SHP77 treated with DMSO at 0.1 percent for 48 hours (cell line): Measurements from ENCODE around the gene ITIH6.
"Not testable (repeated sequence)": the region's sequence is repeated elsewhere in the genome, so short reads cannot be mapped to it uniquely, and the experiment has no call there.

Experiments used
- DNase-seq: peaks from one replicate; lab custom pipeline; 2025; lab: John Stamatoyannopoulos, UW

Gene ITIH6

GRCh38 chrX:54798137-54798536 is at the start of gene ITIH6:
ITIH6 (minus strand) TSS chrX:54798255; CDS start chrX:54798210, 45 bp downstream.
- DNase-seq, result no peak

- not testable (repeated sequence) for DNase-seq
Measured at GRCh38 chrX:54847700-54848099, 49.6 kb upstream of the ITIH6 start.

- DNase-seq, result no peak
Measured at GRCh38 chrX:54843050-54843449, 45.0 kb upstream of the ITIH6 start.

GRCh38 chrX:54842607-54843006 is 44.6 kb upstream of the ITIH6 start:
- DNase-seq, result no peak

GRCh38 chrX:54841184-54841874 is 43.3 kb upstream of the ITIH6 start:
- not testable (repeated sequence) for DNase-seq

GRCh38 chrX:54838583-54838982 is 40.5 kb upstream of the ITIH6 start:
- DNase-seq, result no peak

- no peak for DNase-seq
Measured at GRCh38 chrX:54826598-54826997, 28.5 kb upstream of the ITIH6 start.

- DNase-seq, result no peak
Measured at GRCh38 chrX:54825716-54826438, 27.8 kb upstream of the ITIH6 start.

GRCh38 chrX:54824722-54825121 is 26.7 kb upstream of the ITIH6 start:
- DNase-seq, result no peak

GRCh38 chrX:54824195-54824594 is 26.1 kb upstream of the ITIH6 start:
- DNase-seq, result no peak

GRCh38 chrX:54821310-54821709 is 23.3 kb upstream of the ITIH6 start:
- DNase-seq, result no peak

GRCh38 chrX:54820737-54821136 is 22.7 kb upstream of the ITIH6 start:
- no peak for DNase-seq

- no peak for DNase-seq
Measured at GRCh38 chrX:54819201-54819600, 21.1 kb upstream of the ITIH6 start.

GRCh38 chrX:54818221-54818620 is 20.2 kb upstream of the ITIH6 start:
- DNase-seq, result no peak

GRCh38 chrX:54817220-54817820 is 19.3 kb upstream of the ITIH6 start:
- DNase-seq, result no peak

GRCh38 chrX:54812306-54812705 is 14.3 kb upstream of the ITIH6 start:
- DNase-seq, result no peak

- DNase-seq, result no peak
Measured at GRCh38 chrX:54811301-54811885, 13.3 kb upstream of the ITIH6 start.

- no peak for DNase-seq
Measured at GRCh38 chrX:54810532-54810931, 12.5 kb upstream of the ITIH6 start.

GRCh38 chrX:54808605-54809483 is 10.8 kb upstream of the ITIH6 start:
- DNase-seq, result peak; percentile 100

GRCh38 chrX:54808109-54808604 is 10.1 kb upstream of the ITIH6 start:
- peak; percentile 96 for DNase-seq

- DNase-seq, result peak; percentile 42
Measured at GRCh38 chrX:54807524-54808108, 9.6 kb upstream of the ITIH6 start, which contains the start of gene MAGED2. MAGED2 (plus strand) TSS chrX:54807745; CDS start chrX:54809332, 1,587 bp downstream.
